Esophagus (tissue), 2 donors: Measurements from ENCODE around the gene HTRA1. TPM values are rescaled to one million over a fixed set of nuclear protein-coding genes. Genes with fewer than 3 reads are reported as not detected.
A peak's percentile ranks its signal among the peaks of the same experiment; 100 is the strongest.

Experiments
- H3K27ac ChIP-seq, 2 donors: one replicate each; pipeline ENCODE4 v1.5.1; 2013; ENCODE audit warnings: low read depth in 2 of 2, mild to moderate bottlenecking in 2 of 2, inconsistent platforms in 1 of 2, low read length in 1 of 2, moderate library complexity in 1 of 2
- H3K27me3 ChIP-seq, 2 donors: one replicate each; pipeline ENCODE4 v1.6.1; 2013; ENCODE audit warnings: low read length in 2 of 2, control low read depth in 1 of 2, mild to moderate bottlenecking in 1 of 2; ENCODE audit not compliant: insufficient read depth in 2 of 2, control insufficient read depth in 1 of 2
- H3K36me3 ChIP-seq, 2 donors: one replicate each; pipeline ENCODE4 v1.6.1; 2013; ENCODE audit warnings: low read length in 1 of 2; ENCODE audit not compliant: control insufficient read depth in 2 of 2, insufficient read depth in 2 of 2
- H3K4me1 ChIP-seq, 2 donors: one replicate each; pipeline ENCODE4 v1.6.1; 2013; ENCODE audit warnings: low read length in 1 of 2; ENCODE audit not compliant: control insufficient read depth in 2 of 2, insufficient read depth in 2 of 2
- H3K4me3 ChIP-seq, 2 donors: one replicate each; pipeline ENCODE4 v1.5.1; 2013; ENCODE audit warnings: low read length in 2 of 2, mild to moderate bottlenecking in 2 of 2, low read depth in 1 of 2, moderate library complexity in 1 of 2
- H3K9me3 ChIP-seq, 2 donors: one replicate each; pipeline ENCODE4 v1.6.1; 2013; ENCODE audit warnings: mild to moderate bottlenecking in 2 of 2, low read depth in 1 of 2, low read length in 1 of 2, moderate library complexity in 1 of 2; ENCODE audit not compliant: control insufficient read depth in 2 of 2, insufficient read depth in 1 of 2
- WGBS, 2 donors: extraction: QIAGEN DNeasy Blood & Tissue Kit; methylation state at CpG; one replicate each; pipeline ENCODE4 v1.1.7; 2013; 5-methylcytosine and 5-hydroxymethylcytosine counted together
- polyA plus RNA-seq, 2 donors: library from polyadenylated mRNA; stranded (reverse); fragments of 200-250 nt; gene quantifications; one replicate each; pipeline ENCODE4 v1.2.3, GENCODE V29; 2013
- donor health status: healthy with polysubstance abuse.
- donor health status: Bipolar disorder and iron deficiency.

The HTRA1 gene
- polyA plus RNA-seq, 2 donors, result 11.7 to 19.5 TPM

DNA sequence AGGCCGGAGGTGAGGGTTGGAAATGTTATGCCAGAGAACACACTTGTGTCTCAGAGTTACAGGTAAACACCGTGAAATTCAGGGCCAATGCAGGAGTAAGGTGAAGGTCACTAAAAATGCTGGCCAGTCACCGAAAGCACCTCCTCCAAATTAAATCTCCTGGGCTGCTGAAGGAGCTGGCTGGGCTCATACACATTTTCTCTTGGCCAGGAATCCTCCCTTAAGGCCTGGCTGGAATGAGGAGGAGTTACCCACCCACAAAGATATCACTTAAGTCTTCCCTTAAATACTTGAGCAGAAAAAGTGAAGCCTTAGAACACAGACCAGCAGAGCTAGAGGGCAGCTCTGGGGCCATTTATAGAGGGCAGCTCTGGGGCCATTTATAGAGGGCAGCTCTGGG lies 46.3 kb downstream of the HTRA1 start:
- Histone ChIP-seq H3K27ac (no peak overlapping the region), H3K4me1 (peaks cover 0 to 5% of the 10 kb centered on the region in 2 donors), H3K9me3 (no peaks in the 10 kb centered on the region), H3K4me3 (no peak overlapping the region), H3K27me3 (no peaks in the 10 kb centered on the region), H3K36me3 (peaks cover 0 to 6% of the 10 kb centered on the region in 2 donors)
- WGBS, 2 donors, result 89 to 92% methylated on average over 3 of the region's 3 CpGs

GRCh38 chr10:122508021-122508420 lies 46.7 kb downstream of the HTRA1 start:
- H3K27ac ChIP-seq, result no peak overlapping the region
- no peak overlapping the region for H3K4me3 ChIP-seq
- peaks cover 0 to 5% of the 10 kb centered on the region in 2 donors for H3K4me1 ChIP-seq
- H3K36me3 ChIP-seq, result peaks cover 0 to 6% of the 10 kb centered on the region in 2 donors
- no peaks in the 10 kb centered on the region for H3K9me3 ChIP-seq
- 85 to 95% methylated on average over 5 of the region's 5 CpGs for WGBS, 2 donors
- H3K27me3 ChIP-seq, result no peaks in the 10 kb centered on the region

DNA sequence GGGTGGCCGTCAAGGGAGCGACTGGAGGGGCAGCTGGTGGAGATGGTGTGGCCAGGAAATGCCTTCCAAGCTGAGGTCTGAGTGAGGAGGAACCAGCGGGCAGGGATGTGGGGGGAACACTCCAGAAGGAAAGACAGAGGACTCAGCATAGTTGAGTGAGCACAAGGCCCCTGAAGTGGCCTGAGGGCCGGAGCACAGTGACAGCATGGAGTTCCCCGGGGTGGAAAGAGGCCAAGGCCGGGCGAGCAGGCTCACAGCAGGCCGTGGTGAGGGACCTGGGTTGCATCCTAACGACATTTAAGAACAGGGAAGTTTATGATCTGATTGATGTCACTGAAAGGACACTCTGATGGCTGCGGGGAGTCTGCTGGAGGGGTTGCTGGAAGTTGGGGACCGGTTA lies 48.0 kb downstream of the HTRA1 start:
- no peak overlapping the region for H3K27ac ChIP-seq
- no peaks in the 10 kb centered on the region for H3K9me3 ChIP-seq
- no peaks in the 10 kb centered on the region for H3K27me3 ChIP-seq
- peaks cover 0 to 5% of the 10 kb centered on the region in 2 donors for H3K4me1 ChIP-seq
- H3K36me3 ChIP-seq, result peaks cover 0 to 6% of the 10 kb centered on the region in 2 donors
- no peak overlapping the region for H3K4me3 ChIP-seq
- 84 to 88% methylated on average over 11 of the region's 11 CpGs for whole genome bisulfite sequencing, 2 donors

DNA sequence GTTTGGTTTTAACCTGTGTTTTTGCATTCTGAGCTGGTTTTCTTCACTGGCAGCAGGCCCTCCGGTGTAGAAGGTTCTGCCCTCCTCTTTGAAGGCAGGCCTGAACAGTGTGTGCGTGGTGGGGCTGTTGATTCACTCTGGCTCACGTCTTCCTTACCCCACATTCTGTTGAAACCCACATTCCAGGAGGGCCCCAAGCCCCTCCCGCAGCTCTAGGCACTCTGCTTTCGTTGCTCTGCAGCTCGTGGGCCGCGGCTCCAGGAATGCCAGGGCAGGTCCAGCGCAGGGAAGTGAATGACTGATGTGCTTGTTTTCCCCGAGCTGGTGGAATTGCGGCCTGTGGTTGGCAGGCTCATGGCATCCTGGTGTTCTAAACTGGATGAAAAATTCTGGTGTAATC lies 49.0 kb downstream of the HTRA1 start:
- no peaks in the 10 kb centered on the region for H3K4me1 ChIP-seq
- no peaks in the 10 kb centered on the region for H3K27me3 ChIP-seq
- H3K27ac ChIP-seq, result no peak overlapping the region
- 54 to 63% methylated on average over 11 of the region's 11 CpGs for WGBS, 2 donors
- H3K4me3 ChIP-seq, result no peak overlapping the region
- peaks cover 0 to 6% of the 10 kb centered on the region in 2 donors for H3K36me3 ChIP-seq
- H3K9me3 ChIP-seq, result no peaks in the 10 kb centered on the region

DNA sequence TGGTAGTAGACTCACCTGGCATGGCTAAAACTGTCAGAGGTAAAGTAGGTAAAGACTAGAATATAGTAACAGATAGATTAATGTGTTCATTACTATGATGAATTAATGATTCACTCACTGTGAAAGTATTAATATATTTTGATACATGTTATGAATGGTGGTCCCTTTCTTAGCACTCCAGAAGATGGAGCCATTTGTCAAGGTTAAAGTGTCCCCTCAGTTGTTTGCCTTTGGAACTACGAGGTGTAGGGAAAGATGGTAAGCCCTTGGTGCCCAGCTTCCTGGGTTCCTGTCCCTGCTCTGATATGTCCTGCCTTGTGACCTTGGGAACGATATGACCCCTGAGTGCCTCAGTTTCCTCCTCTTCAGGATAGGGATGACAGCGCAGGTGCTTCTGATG lies 49.4 kb downstream of the HTRA1 start:
- H3K4me1 ChIP-seq, result no peaks in the 10 kb centered on the region
- H3K27me3 ChIP-seq, result no peaks in the 10 kb centered on the region
- H3K27ac ChIP-seq, result no peak overlapping the region
- no peak overlapping the region for H3K4me3 ChIP-seq
- peaks cover 0 to 6% of the 10 kb centered on the region in 2 donors for H3K36me3 ChIP-seq
- H3K9me3 ChIP-seq, result no peaks in the 10 kb centered on the region
- 89 to 91% methylated on average over 3 of the region's 3 CpGs for WGBS, 2 donors

DNA sequence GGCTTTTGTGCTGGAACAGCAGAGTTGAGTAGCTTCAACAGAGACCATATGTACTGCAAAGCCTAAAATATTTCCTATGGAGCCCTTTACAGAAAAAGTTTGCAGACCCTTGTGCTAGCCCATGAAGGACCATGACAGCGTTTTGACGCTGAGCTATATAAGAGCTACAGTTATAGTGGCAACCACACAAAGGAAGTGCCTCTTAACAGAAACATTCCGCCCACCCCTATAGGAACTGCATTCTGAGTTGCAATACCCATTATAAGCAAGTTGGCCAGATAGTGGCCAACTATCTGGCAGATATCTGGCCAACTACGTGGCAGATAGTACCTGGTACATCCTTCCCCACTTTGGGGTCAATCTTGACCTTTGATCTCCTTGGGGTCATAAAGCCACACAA lies 51.7 kb downstream of the HTRA1 start:
- Histone ChIP-seq H3K9me3 (no peaks in the 10 kb centered on the region), H3K27me3 (no peaks in the 10 kb centered on the region), H3K4me1 (no peaks in the 10 kb centered on the region), H3K36me3 (peaks cover 0 to 6% of the 10 kb centered on the region in 2 donors), H3K4me3 (no peak overlapping the region), H3K27ac (no peak overlapping the region)
- WGBS, 2 donors, result 80 to 81% methylated on average over 4 of the region's 4 CpGs

- no peak overlapping the region for H3K27ac ChIP-seq
- no peaks in the 10 kb centered on the region for H3K9me3 ChIP-seq
- no peaks in the 10 kb centered on the region for H3K27me3 ChIP-seq
- WGBS, 2 donors, result 90 to 91% methylated on average over 22 of the region's 22 CpGs
- no peaks in the 10 kb centered on the region for H3K4me1 ChIP-seq
- H3K36me3 ChIP-seq, result peaks cover 0 to 5% of the 10 kb centered on the region in 2 donors
- H3K4me3 ChIP-seq, result no peak overlapping the region
Measured at GRCh38 chr10:122514045-122514840, 52.9 kb downstream of the HTRA1 start.

GRCh38 chr10:122515022-122515424 lies 53.7 kb downstream of the HTRA1 start:
- H3K9me3 ChIP-seq, result no peaks in the 10 kb centered on the region
- H3K4me1 ChIP-seq, result no peaks in the 10 kb centered on the region
- H3K36me3 ChIP-seq, result peaks cover 0 to 2% of the 10 kb centered on the region in 2 donors
- no peak overlapping the region for H3K27ac ChIP-seq
- no peaks in the 10 kb centered on the region for H3K27me3 ChIP-seq
- H3K4me3 ChIP-seq, result no peak overlapping the region
- 73 to 77% methylated on average over 5 of the region's 5 CpGs for WGBS, 2 donors

GRCh38 chr10:122515588-122516231 lies 54.4 kb downstream of the HTRA1 start:
- WGBS, 2 donors, result 76 to 81% methylated on average over 16 of the region's 16 CpGs
- H3K9me3 ChIP-seq, result no peaks in the 10 kb centered on the region
- peak overlapping the region in 1 of 2 donors; percentile 57 for H3K27ac ChIP-seq
- H3K4me3 ChIP-seq, result no peak overlapping the region
- H3K4me1 ChIP-seq, result no peaks in the 10 kb centered on the region
- no peaks in the 10 kb centered on the region for H3K27me3 ChIP-seq
- H3K36me3 ChIP-seq, result peaks cover 0 to 2% of the 10 kb centered on the region in 2 donors
